H9 (cell line): ENCODE data around the gene RSAD2. TPM values are rescaled to one million over a fixed set of nuclear protein-coding genes. Genes with fewer than 3 reads are reported as not detected.

Source experiments
- DNase-seq: peaks from one replicate; pipeline ENCODE4 v3.0.0-alpha.2; 2017
- H2AFZ ChIP-seq: one replicate; pipeline ENCODE4 v1.6.1; 2013; ENCODE audit warnings: mild to moderate bottlenecking, low read length, control low read depth, moderate library complexity
- H2AK5ac ChIP-seq: 2 replicates; pipeline ENCODE4 v1.6.1; 2013; ENCODE audit warnings: low read length, control low read depth, mixed read lengths; ENCODE audit not compliant: insufficient read length
- H2BK120ac ChIP-seq: one replicate; pipeline ENCODE4 v1.6.1; 2013; ENCODE audit warnings: low read depth, mild to moderate bottlenecking, low read length, control low read depth, inconsistent platforms; ENCODE audit not compliant: poor library complexity, severe bottlenecking
- H2BK12ac ChIP-seq: 2 replicates; pipeline ENCODE4 v1.6.1; 2013; ENCODE audit warnings: low read length, control low read depth, mixed read lengths, low read depth; ENCODE audit not compliant: insufficient read length
- H2BK15ac ChIP-seq: 2 replicates; pipeline ENCODE4 v1.6.1; 2013; ENCODE audit warnings: low read depth, low read length, control low read depth
- H2BK20ac ChIP-seq: one replicate; pipeline ENCODE4 v1.6.1; 2013; ENCODE audit warnings: low read depth, mild to moderate bottlenecking, low read length, control low read depth, inconsistent platforms; ENCODE audit not compliant: poor library complexity, severe bottlenecking
- H2BK5ac ChIP-seq: 2 replicates; pipeline ENCODE4 v1.6.1; 2013; ENCODE audit warnings: low read length, control low read depth, mixed read lengths; ENCODE audit not compliant: insufficient read length
- H3K14ac ChIP-seq: 2 replicates; pipeline ENCODE4 v1.6.1; 2013; ENCODE audit warnings: low read length, control low read depth; ENCODE audit not compliant: insufficient read depth
- H3K18ac ChIP-seq: 2 replicates; pipeline ENCODE4 v1.6.1; 2013; ENCODE audit warnings: low read depth, mild to moderate bottlenecking, mixed read lengths, low read length, control low read depth; ENCODE audit not compliant: insufficient read length
- H3K23ac ChIP-seq: 2 replicates; pipeline ENCODE4 v1.6.1; 2013; ENCODE audit warnings: low read length, control low read depth, mixed read lengths, low read depth; ENCODE audit not compliant: insufficient read length
- H3K23me2 ChIP-seq: 2 replicates; pipeline ENCODE4 v1.6.1; 2013; ENCODE audit warnings: low read depth, mild to moderate bottlenecking, mixed read lengths, low read length, control low read depth; ENCODE audit not compliant: insufficient read length, poor library complexity, severe bottlenecking
- H3K27ac ChIP-seq: 2 replicates; pipeline ENCODE4 v1.5.1; 2013; ENCODE audit warnings: low read length, control low read depth, mixed read lengths, low read depth; ENCODE audit not compliant: insufficient read length
- H3K27me3 ChIP-seq: 2 replicates; pipeline ENCODE4 v1.6.1; 2013; ENCODE audit warnings: low read length, control low read depth, inconsistent platforms; ENCODE audit not compliant: insufficient read depth
- H3K4ac ChIP-seq: 2 replicates; pipeline ENCODE4 v1.6.1; 2013; ENCODE audit warnings: low read depth, mild to moderate bottlenecking, control low read depth, inconsistent platforms, low read length, moderate library complexity
- H3K4me1 ChIP-seq: 2 replicates; pipeline ENCODE4 v1.6.1; 2013; ENCODE audit warnings: low read length, control low read depth, inconsistent platforms; ENCODE audit not compliant: insufficient read depth
- H3K4me2 ChIP-seq: 2 replicates; pipeline ENCODE4 v1.6.1; 2013; ENCODE audit warnings: low read length, control low read depth, mixed read lengths; ENCODE audit not compliant: insufficient read length, insufficient read depth
- H3K56ac ChIP-seq: 2 replicates; pipeline ENCODE4 v1.6.1; 2013; ENCODE audit warnings: low read depth, mild to moderate bottlenecking, mixed read lengths, low read length, control low read depth; ENCODE audit not compliant: insufficient read length
- H3K79me1 ChIP-seq: 2 replicates; pipeline ENCODE4 v1.6.1; 2013; ENCODE audit warnings: low read depth, mild to moderate bottlenecking, moderate library complexity, low read length, control low read depth, inconsistent platforms; ENCODE audit not compliant: insufficient read depth, poor library complexity, severe bottlenecking
- H3K79me2 ChIP-seq: 2 replicates; pipeline ENCODE4 v1.6.1; 2013; ENCODE audit warnings: low read length, control low read depth, inconsistent platforms; ENCODE audit not compliant: insufficient read depth
- H3K9ac ChIP-seq: 2 replicates; pipeline ENCODE4 v1.6.1; 2013; ENCODE audit warnings: low read length, control low read depth, mixed read lengths; ENCODE audit not compliant: insufficient read length; ENCODE audit errors: extremely low read depth
- H3K9me3 ChIP-seq: one replicate; pipeline ENCODE4 v1.6.1; 2013; ENCODE audit warnings: low read depth, low read length, inconsistent platforms; ENCODE audit not compliant: control insufficient read depth
- H3T11ph ChIP-seq: one replicate; pipeline ENCODE4 v1.6.1; 2013; ENCODE audit warnings: mild to moderate bottlenecking, low read length, control low read depth, inconsistent platforms
- H4K20me1 ChIP-seq: one replicate; pipeline ENCODE4 v1.6.1; 2013; ENCODE audit not compliant: control insufficient read depth, insufficient read length, insufficient read depth
- H4K5ac ChIP-seq: 2 replicates; pipeline ENCODE4 v1.6.1; 2013; ENCODE audit warnings: low read depth, mild to moderate bottlenecking, mixed read lengths, low read length, control low read depth; ENCODE audit not compliant: insufficient read length
- H4K8ac ChIP-seq: replicated peaks from 2 replicates; pipeline ENCODE4 v1.6.1; 2013; ENCODE audit warnings: low read length, control low read depth, mixed read lengths, low read depth; ENCODE audit not compliant: insufficient read length
- H4K91ac ChIP-seq: 2 replicates; pipeline ENCODE4 v1.6.1; 2013; ENCODE audit warnings: low read depth, mild to moderate bottlenecking, moderate library complexity, mixed read lengths, low read length, control low read depth; ENCODE audit not compliant: insufficient read length
- H3K27ac Mint-ChIP-seq, 3 experiments: 2 replicates in 2 of 3; 3 replicates in 1 of 3; pipeline ENCODE4 v1.8.0; 2020 to 2021; ENCODE audit warnings: mixed read lengths in 3 of 3, mild to moderate bottlenecking in 1 of 3, moderate library complexity in 1 of 3
- H3K27me3 Mint-ChIP-seq: 2 replicates; pipeline ENCODE4 v1.8.0; 2021; ENCODE audit warnings: low read depth, mild to moderate bottlenecking, moderate library complexity, mixed read lengths
- H3K36me3 Mint-ChIP-seq, 3 experiments: 2 replicates in 2 of 3; 3 replicates in 1 of 3; pipeline ENCODE4 v1.8.0; 2020 to 2021; ENCODE audit warnings: low read depth in 3 of 3, mixed read lengths in 3 of 3; ENCODE audit not compliant: insufficient read depth in 1 of 3
- H3K4me1 Mint-ChIP-seq, 2 experiments: 2 replicates each; pipeline ENCODE4 v1.8.0; 2020; ENCODE audit warnings: mixed read lengths in 2 of 2
- H3K4me3 Mint-ChIP-seq, 2 experiments: 2 replicates in 1 of 2; 3 replicates in 1 of 2; pipeline ENCODE4 v1.8.0; 2020 to 2021; ENCODE audit warnings: mild to moderate bottlenecking in 2 of 2, mixed read lengths in 2 of 2, moderate library complexity in 1 of 2
- H3K9me3 Mint-ChIP-seq, 2 experiments: 2 replicates in 1 of 2; 3 replicates in 1 of 2; pipeline ENCODE4 v1.8.0; 2020; ENCODE audit warnings: mild to moderate bottlenecking in 2 of 2, mixed read lengths in 2 of 2, moderate library complexity in 1 of 2
- CTCF ChIP-seq: fragments of 200-600 bp; sonication (generic); conservative IDR thresholded peaks from 3 replicates; pipeline ENCODE4 v1.8.0; 2021; ENCODE audit warnings: antibody characterized with exemption, mild to moderate bottlenecking
- WGBS: extraction: QIAGEN DNeasy Blood & Tissue Kit; methylation state at CpG from one replicate; pipeline ENCODE4 v1.1.7; 2013; ENCODE audit warnings: missing lambda C conversion rate, low lambda C conversion rate, mixed read lengths; ENCODE audit not compliant: insufficient read length; ENCODE audit errors: extremely low coverage; 5-methylcytosine and 5-hydroxymethylcytosine counted together
- total RNA-seq: library from RNA; stranded (reverse); gene quantifications from 2 replicates; pipeline ENCODE4 v1.2.1, GENCODE V29; 2021

RSAD2 gene
- total RNA-seq, 1 experiment from 2014 or later = not detected

GRCh38 chr2:6943971-6944370 lies 66.4 kb downstream of the RSAD2 start:
- WGBS = no CpG with 5 or more reads among the region's 8 CpGs
- no peak overlapping the region for H2BK15ac ChIP-seq
- no peak overlapping the region for H2BK120ac ChIP-seq
- Mint-ChIP-seq H3K27me3 (no peaks in the 10 kb centered on the region; the same call in 1 of the 2 replicates), H3K4me1 (peaks cover 15 to 27% of the 10 kb centered on the region in 2 experiments), H3K4me3 (no peak overlapping the region), H3K36me3 (peaks cover 17 to 24% (median 23%) of the 10 kb centered on the region in 3 experiments), H3K9me3 (no peaks in the 10 kb centered on the region), H3K27ac (no peak overlapping the region)
- H2AK5ac ChIP-seq = no peak overlapping the region
- H2AFZ ChIP-seq = no peak overlapping the region
- no peak for TF ChIP-seq CTCF
- H4K91ac ChIP-seq = no peak overlapping the region
- H3K9ac ChIP-seq = no peak overlapping the region
- no peak overlapping the region for H4K5ac ChIP-seq
- no peak overlapping the region for H3K56ac ChIP-seq
- no peak overlapping the region for H3K23ac ChIP-seq
- H4K20me1 ChIP-seq = no peaks in the 10 kb centered on the region
- H2BK20ac ChIP-seq = no peak overlapping the region
- peaks cover 3% of the 10 kb centered on the region for H3K23me2 ChIP-seq
- H4K8ac ChIP-seq = no peak overlapping the region
- H3K4ac ChIP-seq = no peak overlapping the region
- no peak overlapping the region for H2BK12ac ChIP-seq
- H3K18ac ChIP-seq = no peak overlapping the region
- H3K27ac ChIP-seq = no peak overlapping the region
- H3K9me3 ChIP-seq = no peaks in the 10 kb centered on the region
- H3T11ph ChIP-seq = no peak overlapping the region
- DNase-seq = no peak
- no peak overlapping the region for H3K4me2 ChIP-seq
- H3K79me2 ChIP-seq = peaks cover 2% of the 10 kb centered on the region; the same call in 1 of the 2 replicates
- H3K14ac ChIP-seq = no peak overlapping the region
- H2BK5ac ChIP-seq = no peak overlapping the region
- no peaks in the 10 kb centered on the region for H3K27me3 ChIP-seq
- H3K4me1 ChIP-seq = peaks cover 4% of the 10 kb centered on the region; the same call in 1 of the 2 replicates
- no peaks in the 10 kb centered on the region for H3K79me1 ChIP-seq
